NCI-H1105 (cell line): ENCODE results near the gene BCOR.

Experiments used
- DNase-seq: peaks from one replicate; lab custom pipeline; 2025; lab: John Stamatoyannopoulos, UW

Gene BCOR

DNA sequence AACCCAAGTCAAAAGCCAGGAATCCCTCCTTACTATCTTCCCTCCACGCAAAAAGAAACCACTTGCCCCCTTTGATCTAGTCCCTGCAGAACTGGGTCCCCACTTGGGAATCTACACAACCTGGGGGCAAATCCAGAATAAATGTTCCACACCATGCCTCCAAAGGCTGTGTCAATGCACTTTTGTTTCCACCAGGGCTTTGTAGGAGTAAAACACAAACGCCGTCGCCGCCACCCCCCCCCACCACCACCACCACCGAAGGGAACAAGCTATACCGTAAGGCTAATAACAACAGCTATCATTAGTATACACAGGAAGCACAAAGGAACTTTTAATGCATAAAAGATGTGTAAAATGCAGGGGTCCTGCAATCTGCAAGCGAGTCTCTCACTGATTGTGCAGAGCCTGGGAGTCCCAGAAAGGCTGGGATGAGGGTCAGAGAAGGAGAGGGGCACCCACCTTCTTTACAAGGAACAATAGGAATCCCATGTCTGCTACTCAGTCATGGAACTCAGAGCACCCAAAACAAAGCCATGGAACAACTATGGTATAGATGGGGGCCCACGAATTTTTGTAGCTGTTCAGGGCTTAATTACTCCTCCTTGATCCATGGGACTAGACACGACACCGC is 13.2 kb downstream of the BCOR start:
- DNase-seq = no peak

DNA sequence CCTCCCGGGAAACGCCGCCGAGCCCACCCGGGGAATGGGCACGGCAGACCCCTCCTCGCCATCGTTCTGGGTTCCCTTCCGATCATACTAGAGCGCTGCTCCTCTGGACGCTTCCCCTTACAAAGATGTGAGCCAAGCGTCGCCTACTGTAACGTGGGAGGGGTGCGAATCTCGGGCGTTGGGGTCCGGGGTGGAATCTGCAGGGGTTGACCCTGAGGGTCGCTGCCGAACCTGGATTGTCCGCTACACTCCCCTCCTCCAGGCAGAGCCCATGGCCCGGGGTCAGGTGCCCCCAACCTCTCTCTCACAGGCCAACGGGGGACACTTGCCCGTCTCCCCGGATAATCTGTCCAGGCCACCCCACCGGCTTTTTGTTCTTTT is 13.8 kb downstream of the BCOR start:
- DNase-seq = no peak

DNA sequence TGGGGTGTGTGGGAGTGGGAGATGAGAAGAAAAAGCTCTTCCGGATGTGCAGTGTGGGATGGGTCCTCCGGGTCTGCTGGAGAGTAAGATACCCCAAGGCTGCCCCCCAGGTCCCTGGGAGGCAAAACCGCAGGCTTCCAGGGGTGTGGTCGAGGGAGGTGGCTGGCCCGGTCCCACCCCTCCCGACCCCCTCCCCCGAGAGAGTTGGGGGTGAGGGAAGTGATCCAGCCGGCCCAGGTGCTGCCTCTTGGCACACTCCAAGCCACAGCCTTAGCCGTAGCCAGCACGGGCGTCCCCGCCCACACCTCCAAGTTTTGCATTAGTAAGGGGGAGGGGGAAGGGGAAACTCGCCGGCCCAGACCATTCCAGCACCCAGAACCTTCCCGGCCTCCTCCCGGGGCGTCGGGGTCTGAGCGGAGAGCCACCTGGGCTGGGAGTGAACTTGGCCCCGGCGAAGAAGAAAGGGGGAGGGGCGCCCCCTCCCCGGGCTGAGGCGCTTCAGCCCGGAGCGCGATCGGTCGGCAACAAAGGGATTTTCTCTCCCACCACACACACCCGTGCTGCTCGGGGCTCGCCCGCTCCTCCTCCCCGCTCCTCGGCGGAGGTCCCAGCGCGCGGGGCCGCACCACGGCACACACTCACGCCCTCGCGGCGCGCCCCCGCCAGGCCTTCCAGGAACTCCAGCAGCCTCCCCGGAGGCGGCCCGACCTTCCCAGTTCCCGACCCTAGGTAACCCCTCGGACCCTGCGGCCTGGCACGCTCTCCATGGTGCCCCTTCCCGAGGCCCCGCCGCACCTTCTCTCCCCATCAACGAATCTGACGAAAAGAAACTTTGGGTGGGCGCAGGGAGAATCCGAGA is 14.4 kb downstream of the BCOR start:
- DNase-seq = no peak

DNA sequence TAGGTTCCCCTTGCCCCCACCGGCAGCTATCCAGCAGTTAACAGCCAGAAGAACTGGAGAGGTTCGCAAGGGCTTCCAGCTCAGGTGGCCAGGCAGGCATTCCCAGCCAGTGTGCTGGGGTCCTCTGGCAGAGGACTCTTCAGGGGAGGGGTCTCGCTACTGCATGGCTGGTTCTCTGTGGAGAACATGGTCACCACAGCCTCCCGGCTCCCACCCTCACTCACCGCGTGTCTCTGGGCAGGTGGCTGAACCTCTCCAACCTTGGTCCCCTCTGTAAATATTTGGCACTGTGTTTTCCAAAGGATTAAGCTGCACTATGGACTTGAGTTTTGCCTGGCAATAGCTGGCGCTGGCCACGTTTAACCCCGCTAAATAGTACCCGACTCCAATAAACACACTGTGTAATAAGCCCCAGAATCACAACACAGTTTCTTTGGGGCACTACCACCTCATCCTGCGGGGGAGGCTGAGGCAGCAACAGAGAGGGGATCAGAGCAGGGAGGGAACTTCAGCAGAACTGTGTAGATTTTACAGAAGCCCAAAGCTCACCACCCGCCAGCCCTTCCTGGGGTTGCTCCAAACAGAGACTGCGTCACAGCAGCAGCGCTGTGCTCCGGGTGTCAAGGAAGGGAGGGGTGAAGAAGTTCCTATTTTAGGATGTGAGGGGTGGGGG is 15.2 kb downstream of the BCOR start:
- DNase-seq = no peak

DNA sequence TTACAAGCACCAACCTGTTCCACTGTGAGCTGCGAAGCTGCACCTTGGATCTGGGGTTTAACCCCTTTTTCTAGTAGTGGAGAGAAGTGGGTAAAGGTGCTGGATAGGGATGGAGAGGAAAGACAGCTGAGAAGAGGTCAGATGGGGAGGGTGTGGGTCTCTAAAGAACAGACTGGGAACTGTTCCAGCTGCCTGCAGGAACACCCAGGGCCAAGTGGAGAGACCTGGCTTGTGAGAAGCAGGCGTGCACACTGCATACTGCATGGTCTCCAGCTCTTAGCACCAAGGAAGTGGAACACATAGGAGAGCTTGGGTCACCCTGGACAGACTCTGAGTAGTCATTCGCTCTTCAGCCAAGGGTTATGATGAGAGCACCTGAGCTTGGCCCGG is 16.1 kb downstream of the BCOR start:
- DNase-seq = no peak

DNA sequence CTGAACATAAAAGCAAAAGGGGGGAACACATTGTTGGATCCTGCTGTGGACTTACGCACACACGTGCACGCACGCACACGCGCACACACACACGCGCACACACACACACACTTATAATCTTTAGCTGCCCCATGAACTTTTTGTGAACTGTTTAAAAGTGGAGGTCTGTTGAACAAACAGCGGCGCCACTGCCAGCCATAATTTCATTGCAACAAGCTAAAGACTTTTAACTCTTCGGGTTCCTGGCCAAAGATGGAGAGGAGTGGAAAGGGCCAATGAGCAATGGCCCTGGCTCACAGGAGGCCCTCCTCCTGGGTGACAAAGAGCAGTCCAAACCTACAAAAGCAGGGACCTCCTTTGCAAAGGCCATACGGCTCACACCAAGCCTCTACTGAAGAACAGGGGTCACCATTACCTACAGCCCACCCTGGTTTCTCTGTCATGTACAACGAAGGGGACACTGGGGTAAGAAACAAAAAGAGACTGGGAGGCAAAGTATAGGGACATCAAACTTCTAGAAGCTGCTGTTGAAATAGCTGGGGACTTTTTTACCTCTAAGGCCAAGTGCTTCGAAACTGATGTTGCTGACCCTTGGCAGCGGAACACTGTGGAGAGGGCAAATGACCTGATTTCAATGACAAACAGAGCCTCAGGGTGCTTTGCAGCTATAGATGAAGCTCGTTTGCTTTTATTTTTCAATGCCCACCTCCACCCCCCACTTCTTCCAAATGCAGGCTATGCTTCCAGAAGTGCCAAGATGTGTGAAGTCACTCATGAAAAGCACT is 16.7 kb downstream of the BCOR start:
- no peak for DNase-seq

DNA sequence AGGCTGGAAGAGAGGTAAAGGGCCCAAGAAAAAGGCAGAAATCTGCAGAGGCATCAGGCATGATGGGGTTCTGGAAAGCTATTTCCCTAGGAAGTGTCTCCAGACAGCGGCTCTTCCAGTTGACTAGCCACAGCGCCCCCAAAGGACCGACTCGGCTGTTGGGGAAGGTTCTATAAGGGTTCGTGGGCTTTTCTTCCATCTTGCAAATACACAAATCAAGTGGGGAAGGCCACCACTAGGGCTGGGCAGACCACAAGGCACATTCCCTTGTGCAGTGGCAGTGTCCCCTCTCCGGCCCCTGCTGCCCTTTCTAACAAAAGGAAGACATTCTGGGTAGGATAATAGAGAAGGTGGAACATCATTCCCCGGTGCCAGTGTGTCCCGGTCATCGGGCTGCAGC is 18.2 kb downstream of the BCOR start:
- no peak for DNase-seq

DNA sequence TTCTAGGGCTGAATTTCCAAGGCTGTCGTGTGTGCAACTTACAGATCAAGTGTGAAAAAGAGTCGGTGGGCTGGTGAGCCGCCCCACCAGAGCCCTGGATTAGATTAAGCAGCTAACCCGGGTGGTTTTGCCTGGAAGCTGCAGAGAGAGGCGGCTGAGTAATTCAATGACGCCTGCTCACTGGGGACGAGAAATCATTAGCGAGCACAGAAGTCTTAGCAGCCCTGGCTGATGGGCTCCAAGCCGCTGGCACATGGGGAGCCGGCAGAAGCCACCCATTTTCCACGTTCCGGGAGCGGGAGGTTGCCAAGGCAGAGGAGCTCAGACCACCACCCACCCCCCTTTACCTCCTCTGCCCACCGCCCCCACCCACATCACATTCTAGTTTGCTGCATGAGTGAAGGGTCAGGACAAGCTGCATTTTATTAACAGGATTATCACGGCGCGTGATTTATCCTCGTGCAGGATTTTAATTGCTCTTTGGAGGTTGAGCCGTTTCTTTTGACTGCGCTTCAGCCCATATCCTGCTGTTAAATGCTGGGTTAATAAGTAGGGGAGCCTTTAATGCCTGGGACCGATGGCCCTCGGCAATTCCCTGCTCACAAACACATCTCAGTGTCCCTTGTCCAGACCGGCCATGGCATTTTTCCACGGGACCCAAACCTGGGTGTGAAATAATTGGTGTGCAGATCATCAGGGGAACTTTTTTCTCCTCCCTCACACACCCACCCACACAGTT is 19.1 kb downstream of the BCOR start:
- DNase-seq = no peak

DNA sequence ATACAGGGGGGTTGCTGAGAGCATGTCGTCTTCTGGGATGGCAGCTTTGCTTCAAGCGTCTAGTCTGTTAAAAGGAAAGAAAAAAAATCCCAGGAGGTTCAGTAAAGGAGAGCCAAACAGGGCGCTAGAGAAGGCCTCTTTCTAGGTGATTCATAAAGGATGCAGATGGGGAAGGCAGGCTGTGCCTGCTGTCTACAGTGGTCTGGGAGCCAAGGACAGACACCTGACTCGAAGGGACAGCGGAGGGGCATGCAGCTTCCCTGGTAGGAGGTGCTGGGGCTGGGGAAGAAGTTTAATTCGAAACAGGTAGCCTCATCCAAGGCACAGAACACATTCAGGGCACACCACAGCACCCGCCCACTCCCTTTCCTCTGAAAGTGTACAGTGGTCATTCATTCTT is 19.9 kb downstream of the BCOR start:
- DNase-seq = no peak

DNA sequence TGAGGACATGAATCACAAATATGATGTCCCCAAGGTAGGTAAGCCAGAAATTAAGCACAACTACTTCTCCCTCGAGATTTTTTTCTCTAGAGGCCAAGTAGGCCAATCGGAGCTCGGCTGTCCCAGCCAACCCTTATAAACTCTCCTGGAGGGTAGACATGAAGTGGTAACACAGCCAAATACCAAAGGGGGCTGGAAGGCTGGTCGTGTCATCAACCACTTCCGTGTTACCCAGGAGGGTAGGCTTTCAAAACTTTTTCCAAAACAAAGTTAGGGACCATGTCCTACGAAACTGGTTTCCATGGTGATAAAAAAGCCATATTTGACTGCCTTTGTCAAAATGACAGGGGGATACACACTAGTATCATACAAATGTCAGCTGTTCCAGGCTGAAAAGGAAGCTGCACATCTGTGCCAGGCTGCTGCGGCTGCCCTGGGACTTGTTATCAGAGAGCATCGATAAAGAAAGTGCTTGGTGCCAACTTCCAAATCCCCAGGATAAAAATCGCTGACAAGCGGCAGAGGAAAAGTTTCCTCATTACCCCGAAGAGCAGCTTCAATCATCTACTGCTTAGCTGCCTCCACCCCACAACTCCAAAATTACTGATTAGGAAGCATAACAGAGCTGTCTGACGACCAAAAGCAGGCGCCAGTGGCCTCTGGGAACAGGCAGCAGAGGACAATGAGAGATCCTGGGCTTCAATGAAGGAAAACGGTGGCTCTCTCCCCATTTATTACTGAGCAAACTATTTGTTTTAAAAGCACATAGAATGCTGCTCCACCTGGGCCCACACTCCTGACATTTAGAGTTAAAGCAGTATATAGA is 20.8 kb downstream of the BCOR start:
- no peak for DNase-seq

DNA sequence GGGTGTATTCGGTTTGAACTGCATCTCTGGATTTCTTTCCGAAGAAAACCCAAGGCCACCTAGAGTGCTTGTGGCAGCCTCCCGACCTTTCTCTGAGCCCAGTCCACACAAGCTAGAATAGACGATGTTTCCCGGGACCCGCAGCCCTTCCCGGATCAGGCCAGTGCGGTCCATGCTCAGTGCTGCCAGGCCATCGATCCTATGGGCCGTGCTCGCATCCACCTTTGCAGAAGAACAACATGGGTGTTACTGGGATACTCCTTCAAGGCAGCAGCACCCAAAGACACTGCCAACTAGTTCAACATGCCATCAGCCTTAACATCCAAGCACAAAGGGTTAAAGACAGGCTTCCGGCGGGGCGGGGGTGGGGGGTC is 22.8 kb downstream of the BCOR start:
- no peak for DNase-seq

DNA sequence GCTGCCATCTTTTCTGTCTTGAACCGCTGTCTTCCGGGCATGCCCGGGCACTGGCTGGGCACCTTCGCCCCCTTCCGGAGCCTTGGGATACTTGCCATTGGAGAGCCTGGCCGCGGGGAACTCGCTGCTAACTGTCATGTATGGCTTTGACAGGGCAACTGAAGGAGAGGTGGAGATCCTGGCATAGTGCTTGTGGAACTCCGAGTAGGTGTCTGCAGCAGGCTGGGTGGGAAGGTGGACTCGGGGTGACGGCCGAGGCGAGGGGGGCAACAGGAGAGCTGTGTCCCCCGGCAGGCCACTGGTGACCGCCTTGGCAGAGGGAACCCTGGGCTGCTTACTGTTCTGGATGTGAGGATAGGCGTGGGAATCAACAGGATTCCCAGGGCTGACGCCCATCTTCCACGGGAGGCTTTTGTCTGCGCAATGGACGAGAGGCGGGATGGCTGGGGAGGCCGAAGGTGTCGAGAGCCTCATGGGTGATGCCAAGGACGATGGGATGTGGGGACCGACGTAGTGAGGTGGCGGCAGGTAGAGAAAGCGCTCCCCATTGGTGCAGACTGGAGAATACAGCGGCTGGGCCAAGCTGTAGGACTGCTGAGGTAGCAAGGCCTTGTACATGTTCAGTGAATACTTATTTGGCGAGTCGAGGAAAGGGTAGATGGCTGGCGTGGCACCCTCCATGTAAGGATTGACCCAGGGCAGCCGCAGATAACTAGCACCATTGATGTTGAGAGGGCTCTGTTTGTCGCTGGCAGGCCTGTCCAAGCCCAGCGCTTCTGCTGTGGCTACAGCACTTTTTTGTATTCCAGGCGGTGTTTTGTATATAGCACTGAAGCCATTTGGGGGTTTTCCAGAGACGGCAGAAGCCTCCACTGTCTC is 23.4 kb downstream of the BCOR start:
- DNase-seq = no peak

DNA sequence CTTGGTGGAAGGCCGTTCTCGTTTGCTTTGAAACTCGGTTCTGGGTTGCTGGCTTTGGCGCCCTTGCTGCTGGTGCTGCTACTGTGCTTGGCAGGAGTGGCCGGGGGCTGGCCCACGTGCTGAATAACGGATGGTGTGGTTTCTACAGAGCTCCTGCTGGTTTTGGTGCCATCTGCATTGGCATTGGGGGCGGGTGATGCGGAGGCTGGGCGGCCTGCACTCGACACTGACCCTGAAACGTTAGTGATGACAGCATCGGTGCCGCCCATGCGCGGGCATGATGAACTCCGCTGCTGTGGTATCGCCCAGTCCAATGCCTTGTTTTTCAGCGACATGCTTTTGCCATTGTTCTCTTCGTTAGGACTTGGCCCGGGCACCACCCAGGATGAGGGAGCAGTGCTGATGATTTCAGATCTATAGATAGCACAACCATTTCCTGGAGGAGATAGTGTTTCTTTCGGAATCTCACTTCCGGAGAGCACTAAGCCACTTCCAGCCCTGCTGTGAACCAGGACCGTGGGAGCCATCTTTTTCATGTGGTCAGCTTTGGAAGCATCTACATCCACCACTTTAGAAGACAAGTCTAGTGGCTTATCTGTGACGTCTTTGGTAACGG is 24.2 kb downstream of the BCOR start:
- DNase-seq = no peak

DNA sequence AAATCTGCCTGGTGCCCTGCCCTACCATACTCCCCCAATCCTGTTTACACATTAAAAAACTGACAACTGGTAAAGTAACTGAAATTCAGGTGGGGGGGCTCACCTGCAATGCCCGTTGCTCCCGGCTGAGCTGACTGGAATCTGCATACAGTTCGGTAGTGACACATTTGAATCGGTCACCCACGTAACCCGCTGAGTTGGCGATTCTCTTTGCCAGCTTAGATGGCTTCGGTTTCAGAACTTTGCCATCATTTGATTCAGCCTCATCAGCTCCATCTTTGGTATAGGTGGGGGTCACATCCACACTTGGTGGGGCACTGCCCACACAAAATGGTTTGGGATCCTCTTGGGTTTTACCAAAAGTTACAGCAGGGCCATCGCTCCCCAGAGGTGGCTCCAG is 25.5 kb downstream of the BCOR start:
- no peak for DNase-seq

DNA sequence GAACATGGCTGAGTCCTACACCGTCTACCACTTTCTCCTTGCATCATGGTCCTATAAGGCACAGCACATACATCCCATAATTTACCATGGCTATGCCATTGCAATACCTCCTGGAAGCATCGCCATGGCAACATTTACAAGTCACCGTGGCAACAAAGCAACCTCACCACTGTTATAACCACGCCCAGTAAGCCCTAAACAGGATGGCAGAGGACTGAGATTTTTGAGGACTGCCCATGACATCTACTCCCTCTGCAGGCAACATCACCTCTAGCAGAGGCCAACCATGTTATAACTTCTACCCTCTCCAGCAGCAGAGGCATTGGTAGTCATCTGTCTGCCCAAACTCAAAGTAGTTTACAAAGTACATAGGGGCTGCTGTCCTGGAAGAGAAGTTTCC is 29.7 kb downstream of the BCOR start:
- DNase-seq = no peak

DNA sequence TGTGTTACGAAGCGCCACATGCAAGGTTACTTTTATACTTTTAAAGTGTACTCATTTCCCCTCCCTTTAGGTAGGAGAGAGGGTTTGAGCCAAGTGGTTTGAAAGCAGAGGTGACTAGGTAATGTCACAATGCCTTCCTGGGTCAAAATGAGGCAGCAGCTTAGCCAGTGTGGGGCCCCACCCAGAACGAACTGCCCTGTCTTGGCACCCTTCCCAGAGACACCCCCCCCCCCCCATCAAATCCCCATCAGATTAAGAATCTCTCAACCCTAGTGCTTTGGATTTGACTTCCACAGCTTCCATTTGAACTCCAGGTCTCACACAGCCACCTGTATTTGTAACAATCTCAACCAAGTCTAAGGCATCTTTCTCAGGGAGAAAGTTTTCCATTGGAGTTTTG is 31.1 kb downstream of the BCOR start:
- DNase-seq = no peak

DNA sequence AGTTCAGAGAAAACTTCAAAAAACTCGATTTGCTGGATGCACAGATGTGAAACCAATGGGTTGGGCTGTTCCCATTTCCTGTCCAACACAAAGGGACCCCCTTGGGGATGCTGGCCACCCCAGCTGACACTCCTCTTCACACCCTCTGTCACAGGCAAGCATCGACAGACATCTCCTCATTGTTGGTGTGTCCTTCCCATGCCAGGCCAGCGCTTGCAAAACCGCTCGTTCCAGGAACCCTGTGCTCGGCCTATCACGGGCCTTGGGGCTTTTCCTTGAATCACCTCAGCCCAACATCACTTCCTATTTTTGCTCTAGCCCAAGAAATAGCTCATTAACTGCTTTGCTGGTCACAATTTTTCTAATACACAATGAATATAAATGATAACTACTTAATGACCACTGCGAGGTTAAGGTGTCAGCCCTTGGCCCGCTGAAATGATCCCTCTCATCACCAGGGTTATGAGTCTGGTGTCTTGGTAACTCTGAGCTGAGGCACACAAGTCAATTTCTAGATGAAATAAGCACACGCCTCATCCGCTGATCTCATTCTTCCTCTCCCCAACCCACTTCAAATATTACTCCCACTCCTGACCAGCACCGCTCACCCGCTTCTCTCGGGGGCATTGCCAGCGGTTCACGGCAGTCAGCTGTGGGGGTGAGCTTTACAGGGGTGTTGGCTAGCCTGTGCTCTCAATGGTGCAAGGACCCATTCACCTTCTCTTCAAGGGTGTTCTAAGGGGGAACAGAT is 32.3 kb downstream of the BCOR start:
- DNase-seq = no peak

DNA sequence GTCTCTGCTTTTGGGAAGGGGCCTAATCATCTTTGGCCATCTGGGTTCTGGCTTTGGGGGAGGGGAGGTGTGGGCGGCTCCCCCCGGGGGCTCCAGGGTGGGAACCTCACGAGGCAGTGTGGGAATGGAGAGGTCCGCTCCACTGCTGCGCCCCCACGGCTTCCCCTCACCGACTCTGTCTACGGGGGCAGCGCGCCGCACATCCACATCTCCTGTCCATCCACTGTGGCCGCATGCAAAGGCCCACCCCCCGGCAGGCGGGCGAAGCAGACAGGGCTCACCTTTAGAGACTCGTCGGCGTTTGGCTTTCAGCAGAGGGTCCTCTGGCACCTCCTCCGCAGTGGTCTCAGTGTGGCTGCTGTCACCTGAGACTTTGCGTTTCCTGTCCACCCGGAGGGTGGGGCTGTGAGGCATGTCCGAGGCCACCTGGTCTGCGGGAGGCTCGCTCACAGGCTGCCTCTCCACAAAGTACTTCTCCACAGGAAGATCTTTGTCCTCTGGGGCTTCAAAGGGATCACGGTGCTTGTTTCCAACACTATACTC is 33.6 kb downstream of the BCOR start:
- DNase-seq = no peak
